Measurements from ENCODE around the gene ARID1B. TPM values are rescaled to one million over a fixed set of nuclear protein-coding genes. Genes with fewer than 3 reads are reported as not detected.

Gene ARID1B
- total and polyA plus RNA-seq, 9 of the 15 experiments (the other 6 are each of a cell fraction or from before 2014, with no cell fraction given) = 12.5 to 50.5 (median 25.8) TPM

DNA sequence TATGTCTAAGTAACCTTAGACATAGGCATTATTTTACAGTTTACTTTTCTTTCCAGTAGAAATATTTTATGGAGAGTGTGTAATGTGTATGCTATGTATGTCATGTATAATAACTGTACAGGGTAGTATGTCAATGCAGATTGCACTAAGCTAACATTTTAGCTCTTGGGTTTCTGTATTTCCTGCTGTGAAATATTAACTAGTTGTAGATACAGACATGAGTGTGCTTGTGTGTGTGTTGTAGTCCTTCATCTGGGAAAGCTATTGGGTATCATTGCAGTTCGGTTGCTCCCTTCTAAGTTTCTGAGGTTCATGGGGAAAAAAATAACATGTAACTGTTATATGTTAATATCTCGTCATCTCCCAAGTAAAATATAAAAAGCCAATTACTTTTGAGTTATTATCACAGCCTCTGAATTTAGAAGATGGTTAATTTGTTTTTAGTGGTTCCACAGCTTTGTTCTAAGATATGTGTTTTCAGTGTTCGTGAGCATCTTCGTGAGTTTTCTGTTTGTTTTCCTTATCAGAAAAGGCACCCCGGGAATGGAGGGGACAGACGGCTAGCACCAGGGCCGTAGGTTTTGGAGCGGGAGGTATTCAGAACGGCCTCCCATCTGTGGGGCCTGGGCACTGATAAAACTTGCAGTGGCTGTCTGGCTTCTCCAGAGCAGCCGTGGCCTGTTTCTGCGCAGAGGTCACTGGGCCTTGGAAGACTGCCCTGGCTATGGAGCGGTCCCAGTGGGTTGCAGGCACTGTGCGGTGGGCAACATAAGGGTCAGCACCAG is 215.0 kb downstream of the ARID1B start:
- intact Hi-C loops (cut with micrococcal nuclease) = no loop called here
- Histone ChIP-seq H3K4me3 (no peak overlapping the region), H4K20me1 (replicated peaks; ENCODE audit: control insufficient read depth, insufficient read depth, low read length) (peaks cover 20% of the 10 kb centered on the region), H2AFZ (ENCODE audit: low read depth, low read length) (no peak overlapping the region), H3K36me3 (ENCODE audit: control insufficient read depth, insufficient read depth, low read length) (no peaks in the 10 kb centered on the region), H3K79me2 (ENCODE audit: control insufficient read depth, insufficient read depth, low read length) (peaks cover 78% of the 10 kb centered on the region), H3K27me3 (ENCODE audit: control insufficient read depth in 2 of 2, insufficient read depth in 2 of 2, low read length in 2 of 2) (no peaks in the 10 kb centered on the region), H3K9ac (ENCODE audit: insufficient read depth in 1 of 2, low read depth in 2 of 2, low read length in 2 of 2) (peak overlapping the region in 1 of 2 experiments; percentile 88; a peak in 2 of 4 replicates), H3K9me1 (ENCODE audit: control insufficient read depth, insufficient read depth, low read length) (peaks cover 7% of the 10 kb centered on the region), H3K4me2 (ENCODE audit: insufficient read depth, low read length) (peak overlapping the region; percentile 11; the same call in 1 of the 2 replicates), H3K4me1 (replicated peaks in 1 of 2; ENCODE audit: control insufficient read depth in 2 of 2, insufficient read depth in 2 of 2, low read length in 2 of 2) (peaks cover 14 to 34% of the 10 kb centered on the region in 2 experiments), H3K9me3 (replicated peaks; ENCODE audit: control insufficient read depth, insufficient read depth, low read depth, low read length) (no peaks in the 10 kb centered on the region), H3K27ac (ENCODE audit: extremely low read depth, low read depth, low read length) (peak overlapping the region; percentile 19; the same call in 1 of the 3 replicates)
- ChIA-PET CTCF (ENCODE audit: low intra/inter-chr PET ratio) (no interaction called here), POLR2A (interaction anchor here (0.5 to 1.1 kb wide), 6 partner anchors 11 to 212 kb away, joined by 3 to 6 read pairs (median 3); no protein-coding TSS in a partner anchor)
- DNase-seq (ENCODE audit: extremely low read depth in 1 of 4, low spot score in 3 of 4) (peak in 2 of 4 experiments; percentile 70 to 81), FAIRE-seq (peak; percentile 46), ATAC-seq (peak; percentile 83)
- no TSS peak for BruUV-seq (replicated peaks)
- in situ Hi-C loops (cut with MboI) = no loop called here
- 13% methylated on average over 13 of the region's 13 CpGs for WGBS (ENCODE audit: insufficient coverage, low coverage, missing lambda C conversion rate)
- peak; percentile 70; the same call in 1 of the 2 replicates for TF ChIP-seq SMAD4 (CRISPR knock-in tag; conservative IDR thresholded peaks at IDR 0.05)
- TF ChIP-seq, protein P1, sequence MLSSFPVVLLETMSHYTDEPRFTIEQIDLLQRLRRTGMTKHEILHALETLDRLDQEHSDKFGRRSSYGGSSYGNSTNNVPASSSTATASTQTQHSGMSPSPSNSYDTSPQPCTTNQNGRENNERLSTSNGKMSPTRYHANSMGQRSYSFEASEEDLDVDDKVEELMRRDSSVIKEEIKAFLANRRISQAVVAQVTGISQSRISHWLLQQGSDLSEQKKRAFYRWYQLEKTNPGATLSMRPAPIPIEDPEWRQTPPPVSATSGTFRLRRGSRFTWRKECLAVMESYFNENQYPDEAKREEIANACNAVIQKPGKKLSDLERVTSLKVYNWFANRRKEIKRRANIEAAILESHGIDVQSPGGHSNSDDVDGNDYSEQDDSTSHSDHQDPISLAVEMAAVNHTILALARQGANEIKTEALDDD (IDR thresholded peaks at IDR 0.05) = peak; percentile 49; the same call in 1 of the 2 replicates
- TF ChIP-seq FOXK1 (CRISPR knock-in tag; IDR thresholded peaks at IDR 0.05; ENCODE audit: borderline replicate concordance) = no peak
- TF ChIP-seq NFE2L1 (tag; IDR thresholded peaks at IDR 0.05; ENCODE audit: borderline replicate concordance, low read depth) = no peak
- no peak for TF ChIP-seq ZNF79 (CRISPR knock-in tag; IDR thresholded peaks at IDR 0.05; ENCODE audit: low read depth)
- TF ChIP-seq YY1 (IDR thresholded peaks at IDR 0.05; ENCODE audit: borderline replicate concordance in 1 of 3, control insufficient read depth in 1 of 3, extremely low read depth in 1 of 3, insufficient read depth in 3 of 3, insufficient read length in 1 of 3, insufficient replicate concordance in 2 of 3, low read depth in 1 of 3, low read length in 2 of 3) = no peak
- TF ChIP-seq, protein P2, sequence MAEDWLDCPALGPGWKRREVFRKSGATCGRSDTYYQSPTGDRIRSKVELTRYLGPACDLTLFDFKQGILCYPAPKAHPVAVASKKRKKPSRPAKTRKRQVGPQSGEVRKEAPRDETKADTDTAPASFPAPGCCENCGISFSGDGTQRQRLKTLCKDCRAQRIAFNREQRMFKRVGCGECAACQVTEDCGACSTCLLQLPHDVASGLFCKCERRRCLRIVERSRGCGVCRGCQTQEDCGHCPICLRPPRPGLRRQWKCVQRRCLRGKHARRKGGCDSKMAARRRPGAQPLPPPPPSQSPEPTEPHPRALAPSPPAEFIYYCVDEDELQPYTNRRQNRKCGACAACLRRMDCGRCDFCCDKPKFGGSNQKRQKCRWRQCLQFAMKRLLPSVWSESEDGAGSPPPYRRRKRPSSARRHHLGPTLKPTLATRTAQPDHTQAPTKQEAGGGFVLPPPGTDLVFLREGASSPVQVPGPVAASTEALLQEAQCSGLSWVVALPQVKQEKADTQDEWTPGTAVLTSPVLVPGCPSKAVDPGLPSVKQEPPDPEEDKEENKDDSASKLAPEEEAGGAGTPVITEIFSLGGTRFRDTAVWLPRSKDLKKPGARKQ (CRISPR knock-in tag; IDR thresholded peaks at IDR 0.05) = 0 out of 2 replicates have a peak, but pooled peaks have one; percentile 12
- no peak; the same call in 1 of the 2 replicates for TF ChIP-seq HDAC2 (IDR thresholded peaks at IDR 0.05)
- TF ChIP-seq, protein P3, sequence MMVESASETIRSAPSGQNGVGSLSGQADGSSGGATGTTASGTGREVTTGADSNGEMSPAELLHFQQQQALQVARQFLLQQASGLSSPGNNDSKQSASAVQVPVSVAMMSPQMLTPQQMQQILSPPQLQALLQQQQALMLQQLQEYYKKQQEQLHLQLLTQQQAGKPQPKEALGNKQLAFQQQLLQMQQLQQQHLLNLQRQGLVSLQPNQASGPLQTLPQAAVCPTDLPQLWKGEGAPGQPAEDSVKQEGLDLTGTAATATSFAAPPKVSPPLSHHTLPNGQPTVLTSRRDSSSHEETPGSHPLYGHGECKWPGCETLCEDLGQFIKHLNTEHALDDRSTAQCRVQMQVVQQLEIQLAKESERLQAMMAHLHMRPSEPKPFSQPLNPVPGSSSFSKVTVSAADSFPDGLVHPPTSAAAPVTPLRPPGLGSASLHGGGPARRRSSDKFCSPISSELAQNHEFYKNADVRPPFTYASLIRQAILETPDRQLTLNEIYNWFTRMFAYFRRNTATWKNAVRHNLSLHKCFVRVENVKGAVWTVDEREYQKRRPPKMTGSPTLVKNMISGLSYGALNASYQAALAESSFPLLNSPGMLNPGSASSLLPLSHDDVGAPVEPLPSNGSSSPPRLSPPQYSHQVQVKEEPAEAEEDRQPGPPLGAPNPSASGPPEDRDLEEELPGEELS (CRISPR knock-in tag; IDR thresholded peaks at IDR 0.05; ENCODE audit: borderline replicate concordance) = no peak
- TF ChIP-seq, protein P4, sequence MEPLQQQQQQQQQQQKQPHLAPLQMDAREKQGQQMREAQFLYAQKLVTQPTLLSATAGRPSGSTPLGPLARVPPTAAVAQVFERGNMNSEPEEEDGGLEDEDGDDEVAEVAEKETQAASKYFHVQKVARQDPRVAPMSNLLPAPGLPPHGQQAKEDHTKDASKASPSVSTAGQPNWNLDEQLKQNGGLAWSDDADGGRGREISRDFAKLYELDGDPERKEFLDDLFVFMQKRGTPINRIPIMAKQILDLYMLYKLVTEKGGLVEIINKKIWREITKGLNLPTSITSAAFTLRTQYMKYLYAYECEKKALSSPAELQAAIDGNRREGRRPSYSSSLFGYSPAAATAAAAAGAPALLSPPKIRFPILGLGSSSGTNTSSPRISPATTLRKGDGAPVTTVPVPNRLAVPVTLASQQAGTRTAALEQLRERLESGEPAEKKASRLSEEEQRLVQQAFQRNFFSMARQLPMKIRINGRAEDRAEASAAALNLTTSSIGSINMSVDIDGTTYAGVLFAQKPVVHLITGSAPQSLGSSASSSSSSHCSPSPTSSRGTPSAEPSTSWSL (CRISPR knock-in tag; IDR thresholded peaks at IDR 0.05; ENCODE audit: borderline replicate concordance) = no peak
- no peak for TF ChIP-seq ZNF77 (CRISPR knock-in tag; IDR thresholded peaks at IDR 0.05)
- no peak for TF ChIP-seq ZBED1 (IDR thresholded peaks at IDR 0.05)
- peak; percentile 31 for TF ChIP-seq NFIC (IDR thresholded peaks at IDR 0.05)
- TF ChIP-seq NELFE (IDR thresholded peaks at IDR 0.05; ENCODE audit: insufficient read depth, insufficient read length) = no peak
